GM18507 (cell line): ENCODE data around the gene CACNG4.

Experiments
- DNase-seq: peaks from one replicate; pipeline ENCODE4 v3.0.0; 2011; ENCODE audit warnings: low read depth; ENCODE audit not compliant: insufficient read length; ENCODE audit errors: extremely low spot score
- FAIRE-seq: peaks from 2 replicates; lab custom pipeline; 2011; peaks lifted over from hg19 to GRCh38; lab: Jason Lieb, UNC

The CACNG4 gene

GRCh38 chr17:66942451-66943264 is 21.8 kb upstream of the CACNG4 start:
- FAIRE-seq (no peak), DNase-seq (no peak)

GRCh38 chr17:66943484-66943883 is 21.0 kb upstream of the CACNG4 start:
- DNase-seq (no peak), FAIRE-seq (no peak)

- no peak for FAIRE-seq
- no peak for DNase-seq
Observed at GRCh38 chr17:66944351-66945146, 20.0 kb upstream of the CACNG4 start.

- FAIRE-seq = no peak
- no peak for DNase-seq
Observed at GRCh38 chr17:66945147-66945835, 19.2 kb upstream of the CACNG4 start.

- DNase-seq (no peak), FAIRE-seq (no peak)
Observed at GRCh38 chr17:66946251-66946650, 18.3 kb upstream of the CACNG4 start.

GRCh38 chr17:66947311-66947710 is 17.2 kb upstream of the CACNG4 start:
- no peak for FAIRE-seq

GRCh38 chr17:66948061-66948750 is 16.3 kb upstream of the CACNG4 start:
- FAIRE-seq (no peak), DNase-seq (no peak)

More at GRCh38 chr17:66947311-66947710, 17.2 kb upstream of the CACNG4 start:
- no peak for DNase-seq

GRCh38 chr17:66949501-66949900 is 15.0 kb upstream of the CACNG4 start:
- DNase-seq (no peak), FAIRE-seq (no peak)

- DNase-seq = no peak
- FAIRE-seq = peak; percentile 26
Observed at GRCh38 chr17:66950325-66950724, 14.2 kb upstream of the CACNG4 start.

- no peak for DNase-seq
- no peak for FAIRE-seq
Observed at GRCh38 chr17:66950886-66951604, 13.5 kb upstream of the CACNG4 start.

GRCh38 chr17:66951605-66951953 is 12.9 kb upstream of the CACNG4 start:
- FAIRE-seq (no peak), DNase-seq (no peak)

GRCh38 chr17:66952031-66952524 is 12.4 kb upstream of the CACNG4 start:
- DNase-seq (no peak), FAIRE-seq (no peak)

GRCh38 chr17:66952681-66953629 is 11.6 kb upstream of the CACNG4 start:
- FAIRE-seq (no peak), DNase-seq (no peak)

GRCh38 chr17:66953630-66954020 is 10.9 kb upstream of the CACNG4 start:
- no peak for FAIRE-seq
- DNase-seq = no peak

- DNase-seq (no peak), FAIRE-seq (no peak)
Observed at GRCh38 chr17:66954632-66955031, 9.9 kb upstream of the CACNG4 start.

GRCh38 chr17:66955821-66956220 is 8.7 kb upstream of the CACNG4 start:
- FAIRE-seq = no peak

GRCh38 chr17:66956941-66957340 is 7.6 kb upstream of the CACNG4 start:
- DNase-seq = no peak
- no peak for FAIRE-seq

More at GRCh38 chr17:66955821-66956220, 8.7 kb upstream of the CACNG4 start:
- DNase-seq = no peak

- no peak for DNase-seq
- no peak for FAIRE-seq
Observed at GRCh38 chr17:66957343-66957742, 7.2 kb upstream of the CACNG4 start.
